Kasumi-1 (cell line): Measurements from ENCODE around the gene SPEM3.
"Not testable (repeated sequence)": the region's sequence is repeated elsewhere in the genome, so short reads cannot be mapped to it uniquely, and the experiment has no call there.

ENCODE experiments used
- DNase-seq, 2 experiments: peaks; one replicate each; lab custom pipeline; 2025; lab: John Stamatoyannopoulos, UW

SPEM3 gene

DNA sequence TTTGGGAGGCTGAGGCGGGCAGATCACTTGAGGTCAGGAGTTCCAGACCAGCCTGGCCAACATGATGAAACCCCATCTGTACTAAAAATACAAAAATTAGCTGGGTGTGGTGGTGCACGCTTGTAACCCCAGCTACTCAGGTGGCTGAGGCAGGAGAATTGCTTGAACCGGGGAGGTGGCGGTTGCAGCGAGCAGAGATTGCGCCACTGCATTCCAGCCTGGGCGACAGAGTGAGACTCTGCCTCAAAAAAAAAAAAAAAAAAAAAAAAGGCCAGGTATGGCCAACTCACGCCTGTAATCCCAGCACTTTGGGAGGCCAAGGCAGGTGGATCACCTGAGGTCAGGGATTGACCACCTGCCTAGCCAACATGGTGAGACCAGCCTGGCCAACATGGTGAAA lies 46.1 kb downstream of the SPEM3 start:
- DNase-seq: not testable (repeated sequence)

- DNase-seq: no peak
These were observed 47.2 kb downstream of the SPEM3 start for GRCh38 chr17:7475764-7476422.

DNA sequence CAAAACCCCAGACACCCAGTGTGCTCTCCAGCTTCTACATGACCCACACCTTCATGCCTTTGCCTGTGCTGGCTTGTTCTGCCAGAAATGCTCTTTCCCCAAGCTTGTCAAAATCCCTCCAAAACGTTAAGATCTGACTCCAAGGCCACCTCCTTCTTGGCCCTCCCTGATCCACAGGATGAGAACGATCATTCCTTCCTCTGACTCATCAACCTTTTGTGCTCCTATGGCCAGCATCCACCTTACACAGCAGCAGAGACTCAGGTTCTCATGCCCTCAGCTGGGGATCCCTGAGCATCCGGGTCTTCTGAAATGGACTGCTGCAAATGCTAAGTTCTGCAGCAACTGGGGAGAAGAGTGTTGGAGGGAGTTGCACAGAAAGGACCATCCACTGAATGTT lies 47.8 kb downstream of the SPEM3 start:
- no peak for DNase-seq

- no peak for DNase-seq
These were observed 48.3 kb downstream of the SPEM3 start for GRCh38 chr17:7476951-7477350.

DNA sequence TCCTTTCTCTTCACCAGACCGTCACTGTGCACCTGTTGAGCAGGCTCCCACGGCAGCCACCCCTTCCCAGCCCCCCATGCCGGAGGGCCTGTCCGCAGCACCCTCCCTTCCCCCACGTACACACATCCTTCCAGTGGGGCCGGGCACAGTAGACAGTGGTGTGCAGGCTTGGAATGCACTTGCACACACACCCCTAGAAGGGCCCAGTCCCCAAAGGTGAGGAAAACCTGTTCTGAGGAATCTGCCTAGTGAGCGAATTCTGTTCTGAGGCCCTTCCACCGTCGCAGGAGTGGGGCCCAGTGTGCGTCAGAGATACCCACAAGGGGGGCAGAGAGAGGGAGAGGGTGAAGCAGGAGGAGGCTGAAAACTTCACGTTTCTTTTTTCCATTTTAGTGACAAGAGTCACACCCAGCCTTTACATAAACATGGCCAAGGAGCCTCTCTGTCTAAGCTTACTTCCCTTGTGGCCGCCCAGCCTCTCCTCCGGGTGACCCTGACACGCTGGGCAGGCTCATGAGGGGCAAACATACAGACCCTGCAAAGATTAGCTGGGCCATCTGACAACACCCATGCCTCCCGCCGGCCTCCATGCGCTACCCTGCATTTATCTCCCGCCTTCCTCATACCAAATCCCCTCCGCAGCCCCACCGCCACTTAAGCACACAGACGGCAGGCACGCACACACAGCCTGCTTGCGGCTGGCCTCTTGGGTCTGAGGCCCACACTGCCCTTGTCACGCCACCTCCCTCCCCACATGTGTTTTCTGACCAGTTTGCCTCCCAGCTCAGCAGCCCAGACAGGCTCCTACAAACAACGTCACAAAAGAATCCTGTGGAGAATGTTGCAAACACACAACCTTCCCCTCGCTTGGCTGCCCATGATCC lies 49.0 kb downstream of the SPEM3 start:
- no peak for DNase-seq

DNA sequence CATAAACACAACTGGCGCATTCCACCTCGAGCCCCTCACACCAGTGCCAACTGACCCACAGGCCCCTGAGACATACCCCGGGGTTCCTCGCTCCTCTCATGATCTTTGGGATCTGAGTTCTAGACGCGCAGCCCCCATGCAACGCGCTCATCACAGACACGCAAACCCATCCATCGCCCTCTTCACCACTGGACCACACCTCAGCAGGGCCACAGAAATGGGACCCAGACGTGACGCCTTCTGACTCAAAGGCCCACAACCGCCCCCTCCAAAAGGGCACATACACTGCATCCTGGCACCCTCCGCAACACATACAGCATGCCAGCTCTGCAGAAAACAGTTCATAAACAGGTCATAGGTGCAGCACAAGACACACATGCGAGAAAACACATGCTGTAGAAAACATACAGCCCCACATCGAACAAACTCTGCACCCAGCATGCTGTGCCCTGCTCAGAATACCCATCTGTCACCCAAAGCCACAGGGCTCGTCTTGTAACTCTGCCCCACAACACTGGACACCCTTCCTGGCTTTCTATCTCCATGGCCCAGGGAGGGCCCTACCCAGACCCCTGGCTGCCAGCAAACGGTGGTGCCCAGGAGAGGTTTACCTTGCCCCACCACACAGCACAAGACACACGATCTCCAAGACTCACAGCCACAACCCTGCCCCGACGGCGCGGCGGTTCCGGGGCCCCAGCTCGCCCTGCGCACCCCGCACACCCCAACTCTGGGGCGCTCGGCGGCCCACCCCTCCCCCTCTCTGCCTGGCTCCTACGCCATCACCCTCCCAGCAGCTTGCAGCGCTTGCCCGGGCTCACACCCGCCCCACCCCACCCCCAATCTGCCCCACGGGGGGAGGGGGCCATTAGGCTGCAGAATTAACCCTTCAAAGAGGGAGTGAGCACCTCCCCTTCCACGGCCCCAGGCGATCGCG lies 49.9 kb downstream of the SPEM3 start:
- no peak for DNase-seq

DNA sequence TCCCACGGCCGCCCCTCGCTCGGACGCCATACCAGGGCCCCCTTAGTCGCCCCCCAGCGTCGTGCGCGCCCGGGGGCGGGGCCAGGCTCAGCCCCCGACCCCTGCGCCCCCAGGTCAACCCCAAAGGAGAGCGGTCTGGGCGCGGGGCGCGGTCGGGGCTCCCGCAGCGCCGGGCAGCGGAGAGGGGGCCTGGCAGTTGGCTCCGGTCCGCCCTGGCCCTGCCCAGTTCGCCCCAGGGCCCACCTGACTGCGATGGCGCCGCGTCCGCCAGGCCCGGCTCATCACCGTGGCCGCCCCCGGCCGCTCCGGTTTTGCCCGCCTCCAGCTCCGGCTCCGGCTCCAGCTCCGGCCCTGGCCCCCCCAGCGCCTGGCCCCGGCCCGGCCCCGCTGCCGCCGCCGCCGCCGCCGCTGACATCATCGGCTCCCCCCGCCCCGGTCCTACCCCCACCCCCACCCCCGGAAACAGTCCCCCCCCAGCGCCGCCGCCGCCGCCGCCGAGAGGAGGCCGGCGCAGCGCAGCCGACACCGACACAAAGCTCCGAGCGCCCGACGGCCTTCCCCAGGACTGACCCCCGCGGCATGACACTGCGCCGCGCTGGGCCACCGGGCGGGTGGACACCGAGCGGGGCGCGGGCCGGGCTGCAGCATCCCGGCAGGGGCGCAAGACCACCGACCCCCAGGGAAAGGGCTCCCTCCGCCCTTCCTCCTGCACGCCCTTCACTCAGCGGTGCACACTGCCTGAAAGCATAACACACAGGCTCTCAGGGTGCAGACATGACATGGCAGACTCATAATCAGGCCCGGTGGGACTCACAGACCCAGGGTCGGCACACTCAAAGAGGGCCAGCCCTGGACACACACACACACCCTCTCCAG lies 50.8 kb downstream of the SPEM3 start, which contains the start of gene ZBTB4:
Gene ZBTB4, minus strand, starts transcription at position 419 of the 876 bp plus-strand sequence. CDS start 12,830 bp downstream, outside the sequence.
- no peak for DNase-seq

GRCh38 chr17:7480089-7480384 lies 51.4 kb downstream of the SPEM3 start:
- no peak for DNase-seq

GRCh38 chr17:7481275-7481674 lies 52.6 kb downstream of the SPEM3 start, which contains the start of gene SLC35G6:
SLC35G6 (plus strand) TSS chr17:7481446; CDS start chr17:7481517, 71 bp downstream.
- DNase-seq: not testable (repeated sequence)

- DNase-seq: not testable (repeated sequence)
These were observed 53.4 kb downstream of the SPEM3 start for GRCh38 chr17:7481842-7482741.
